ENCODE data around the gene BRSK2. TPM values are rescaled to one million over a fixed set of nuclear protein-coding genes. Genes with fewer than 3 reads are reported as not detected.
A peak's percentile ranks its signal among the peaks of the same experiment; 100 is the strongest.
"Not testable (repeated sequence)": the region's sequence is repeated elsewhere in the genome, so short reads cannot be mapped to it uniquely, and the experiment has no call there.

BRSK2 gene
- under 1 TPM; 0.35 to 0.47 TPM for total RNA-seq
- polyA plus RNA-seq: under 1 TPM; 0.18 to 0.30 TPM

DNA sequence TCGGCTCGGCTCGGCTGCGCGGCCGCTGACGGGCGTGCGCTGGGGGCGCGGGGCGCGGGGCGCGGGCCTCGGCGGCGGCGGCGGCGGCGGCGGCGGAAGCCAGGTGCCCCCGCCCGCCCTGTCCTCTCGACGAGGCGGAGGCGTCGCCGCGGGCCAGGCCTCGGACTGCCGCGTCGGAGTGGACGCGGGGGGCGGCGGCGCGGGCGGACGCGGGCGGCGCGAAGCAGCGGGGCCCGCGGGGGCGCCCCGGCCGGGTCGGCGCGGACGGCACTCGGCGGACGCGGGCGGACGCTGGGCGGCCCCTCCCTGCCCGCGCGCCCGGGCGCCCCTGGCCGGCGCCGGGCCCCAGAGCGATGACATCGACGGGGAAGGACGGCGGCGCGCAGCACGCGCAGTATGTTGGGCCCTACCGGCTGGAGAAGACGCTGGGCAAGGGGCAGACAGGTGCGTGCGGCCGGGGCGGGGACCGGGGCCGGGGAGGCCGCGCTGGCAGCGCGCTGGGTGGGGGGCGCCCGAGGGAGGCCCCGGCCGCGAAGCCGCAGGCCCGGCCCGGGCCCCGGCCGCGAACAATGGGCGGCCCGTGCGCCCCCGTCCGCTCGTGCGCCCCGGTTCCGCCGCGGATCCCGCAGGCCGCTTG lies at the start of gene BRSK2:
TSS of gene BRSK2 (plus strand) at position 3 of the 637 bp plus-strand sequence. CDS start at position 354, 351 bp downstream.
- CTCF ChIA-PET (ENCODE audit: partially characterized antibody): interaction anchor here (0.9 kb wide), 1 partner anchor 9 kb away, joined by 3 read pairs; no protein-coding TSS in a partner anchor

DNA sequence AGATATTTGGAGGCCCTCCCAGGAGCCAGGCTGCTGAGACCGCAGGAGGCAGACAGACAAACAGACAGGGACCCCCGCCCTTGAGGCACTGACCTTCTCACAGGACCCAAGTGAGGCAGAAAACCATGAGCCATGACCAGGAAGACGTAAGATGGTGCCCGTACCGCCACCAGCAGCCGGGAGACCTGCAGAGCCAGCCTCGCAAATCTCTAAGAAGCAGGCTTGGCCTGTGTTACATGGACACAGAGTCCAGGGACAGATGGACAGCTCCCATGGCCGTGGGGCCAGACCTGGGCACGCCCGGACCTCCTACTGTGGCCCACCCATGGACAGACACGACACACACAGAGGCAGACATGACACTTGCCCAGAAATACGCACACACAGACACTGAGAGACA lies 49.6 kb upstream of the BRSK2 start:
- no peak overlapping the region for H3K27ac Mint-ChIP-seq
- H3K36me3 ChIP-seq (ENCODE audit: insufficient read depth, low read length): no peaks in the 10 kb centered on the region
- intact Hi-C loops (cut with micrococcal nuclease): no loop called here
- H3K36me3 Mint-ChIP-seq: peaks cover 0 to 8% of the 10 kb centered on the region in 2 donors
- ChIA-PET POLR2A (ENCODE audit: partially characterized antibody) (no interaction called here), CTCF (ENCODE audit: partially characterized antibody) (no interaction called here)
- peaks cover 7 to 9% (median 9%) of the 10 kb centered on the region in 4 donors for H3K4me1 Mint-ChIP-seq
- H3K4me1 ChIP-seq (ENCODE audit: insufficient read depth, low read length): peaks cover 9% of the 10 kb centered on the region
- no peaks in the 10 kb centered on the region for H3K9me3 ChIP-seq (ENCODE audit: control insufficient read depth in 1 of 2, low read length in 2 of 2)
- H3K27me3 Mint-ChIP-seq: peaks cover 0 to 3% of the 10 kb centered on the region in 2 donors
- peaks cover 0 to 10% (median 6%) of the 10 kb centered on the region in 8 donors for H3K9me3 Mint-ChIP-seq
- no peak overlapping the region for H3K4me3 Mint-ChIP-seq
- H3K4me3 ChIP-seq (ENCODE audit: low read length in 2 of 2): no peak overlapping the region
- no peak overlapping the region for H3K27ac ChIP-seq (ENCODE audit: low read depth, low read length)
- no peaks in the 10 kb centered on the region for H3K27me3 ChIP-seq (ENCODE audit: insufficient read depth, low read length)
- DNase-seq: peak in 1 of 5 donors; percentile 15

More for the DNA sequence above, at the start of gene BRSK2:
- intact Hi-C loops (cut with micrococcal nuclease): loop anchor here (1.0 to 5.0 kb wide), 3 partner anchors 81 to 693 kb away; partner anchors contain the start of genes DEAF1, TMEM80 and TOLLIP
- POLR2A ChIA-PET (ENCODE audit: partially characterized antibody): interaction anchor here (1.9 to 3.4 kb wide), 2 partner anchors 80 to 127 kb away, joined by 12 to 21 read pairs; partner anchors contain the start of gene TOLLIP
- Mint-ChIP-seq H3K4me1 (peaks cover 6 to 24% (median 10%) of the 10 kb centered on the region in 4 donors), H3K36me3 (no peaks in the 10 kb centered on the region), H3K9me3 (peaks cover 0 to 2% (median 0%) of the 10 kb centered on the region in 8 donors), H3K27ac (peak within 1 kb of the TSS in 4 of 7 donors; percentile 18 to 59 (median 46)), H3K27me3 (peaks cover 13 to 20% of the 10 kb centered on the region in 2 donors), H3K4me3 (peak within 1 kb of the TSS; percentile 61 to 86 (median 80))
- no peak for DNase-seq
- Histone ChIP-seq H3K27me3 (ENCODE audit: insufficient read depth, low read length) (peaks cover 8% of the 10 kb centered on the region), H3K4me1 (ENCODE audit: insufficient read depth, low read length) (peaks cover 9% of the 10 kb centered on the region), H3K9me3 (ENCODE audit: control insufficient read depth in 1 of 2, low read length in 2 of 2) (no peaks in the 10 kb centered on the region), H3K27ac (ENCODE audit: low read depth, low read length) (peak within 1 kb of the TSS; percentile 61), H3K36me3 (ENCODE audit: insufficient read depth, low read length) (no peaks in the 10 kb centered on the region), H3K4me3 (ENCODE audit: low read length in 2 of 2) (peak within 1 kb of the TSS in 1 of 2 donors; percentile 58)

- peaks cover 0 to 10% (median 6%) of the 10 kb centered on the region in 8 donors for H3K9me3 Mint-ChIP-seq
- H3K4me1 ChIP-seq (ENCODE audit: insufficient read depth, low read length); H3K27me3 ChIP-seq (ENCODE audit: insufficient read depth, low read length); DNase-seq; H3K4me3 Mint-ChIP-seq; POLR2A ChIA-PET (ENCODE audit: partially characterized antibody); CTCF ChIA-PET (ENCODE audit: partially characterized antibody); intact Hi-C loops (cut with micrococcal nuclease); H3K4me3 ChIP-seq (ENCODE audit: low read length in 2 of 2); H3K27ac Mint-ChIP-seq; H3K36me3 Mint-ChIP-seq; H3K36me3 ChIP-seq (ENCODE audit: insufficient read depth, low read length); H3K9me3 ChIP-seq (ENCODE audit: control insufficient read depth in 1 of 2, low read length in 2 of 2); H3K27ac ChIP-seq (ENCODE audit: low read depth, low read length); H3K4me1 Mint-ChIP-seq; H3K27me3 Mint-ChIP-seq: not testable (repeated sequence)
Measured at GRCh38 chr11:1341226-1341625, 48.5 kb upstream of the BRSK2 start.

- no peak overlapping the region for H3K4me3 Mint-ChIP-seq
- no peak overlapping the region for H3K27ac Mint-ChIP-seq
- intact Hi-C loops (cut with micrococcal nuclease): no loop called here
- peaks cover 0 to 3% of the 10 kb centered on the region in 2 donors for H3K27me3 Mint-ChIP-seq
- peaks cover 0 to 4% (median 3%) of the 10 kb centered on the region in 4 donors for H3K4me1 Mint-ChIP-seq
- ChIA-PET POLR2A (ENCODE audit: partially characterized antibody) (no interaction called here), CTCF (ENCODE audit: partially characterized antibody) (no interaction called here)
- H3K4me1 ChIP-seq (ENCODE audit: insufficient read depth, low read length): no peaks in the 10 kb centered on the region
- H3K9me3 ChIP-seq (ENCODE audit: control insufficient read depth in 1 of 2, low read length in 2 of 2): no peaks in the 10 kb centered on the region
- H3K27me3 ChIP-seq (ENCODE audit: insufficient read depth, low read length): no peaks in the 10 kb centered on the region
- peaks cover 0 to 4% of the 10 kb centered on the region in 2 donors for H3K36me3 Mint-ChIP-seq
- no peak overlapping the region for H3K27ac ChIP-seq (ENCODE audit: low read depth, low read length)
- DNase-seq: no peak
- no peak overlapping the region for H3K4me3 ChIP-seq (ENCODE audit: low read length in 2 of 2)
- no peaks in the 10 kb centered on the region for H3K36me3 ChIP-seq (ENCODE audit: insufficient read depth, low read length)
- H3K9me3 Mint-ChIP-seq: peaks cover 0 to 10% (median 6%) of the 10 kb centered on the region in 8 donors
Measured at GRCh38 chr11:1341928-1342524, 47.7 kb upstream of the BRSK2 start.

- Histone ChIP-seq H3K27me3 (ENCODE audit: insufficient read depth, low read length) (no peaks in the 10 kb centered on the region), H3K9me3 (ENCODE audit: control insufficient read depth in 1 of 2, low read length in 2 of 2) (no peaks in the 10 kb centered on the region), H3K36me3 (ENCODE audit: insufficient read depth, low read length) (no peaks in the 10 kb centered on the region), H3K4me1 (ENCODE audit: insufficient read depth, low read length) (no peaks in the 10 kb centered on the region), H3K27ac (ENCODE audit: low read depth, low read length) (no peak overlapping the region), H3K4me3 (ENCODE audit: low read length in 2 of 2) (no peak overlapping the region)
- POLR2A ChIA-PET (ENCODE audit: partially characterized antibody): no interaction called here
- CTCF ChIA-PET (ENCODE audit: partially characterized antibody): no interaction called here
- H3K27ac Mint-ChIP-seq: no peak overlapping the region
- DNase-seq: no peak
- H3K9me3 Mint-ChIP-seq: peaks cover 0 to 7% (median 3%) of the 10 kb centered on the region in 8 donors
- H3K4me3 Mint-ChIP-seq: no peak overlapping the region
- H3K36me3 Mint-ChIP-seq: peaks cover 0 to 4% of the 10 kb centered on the region in 2 donors
- peaks cover 0 to 3% (median under 1%) of the 10 kb centered on the region in 4 donors for H3K4me1 Mint-ChIP-seq
- H3K27me3 Mint-ChIP-seq: peaks cover 0 to 3% of the 10 kb centered on the region in 2 donors
- intact Hi-C loops (cut with micrococcal nuclease): no loop called here
Measured at GRCh38 chr11:1342946-1343345, 46.8 kb upstream of the BRSK2 start.

DNA sequence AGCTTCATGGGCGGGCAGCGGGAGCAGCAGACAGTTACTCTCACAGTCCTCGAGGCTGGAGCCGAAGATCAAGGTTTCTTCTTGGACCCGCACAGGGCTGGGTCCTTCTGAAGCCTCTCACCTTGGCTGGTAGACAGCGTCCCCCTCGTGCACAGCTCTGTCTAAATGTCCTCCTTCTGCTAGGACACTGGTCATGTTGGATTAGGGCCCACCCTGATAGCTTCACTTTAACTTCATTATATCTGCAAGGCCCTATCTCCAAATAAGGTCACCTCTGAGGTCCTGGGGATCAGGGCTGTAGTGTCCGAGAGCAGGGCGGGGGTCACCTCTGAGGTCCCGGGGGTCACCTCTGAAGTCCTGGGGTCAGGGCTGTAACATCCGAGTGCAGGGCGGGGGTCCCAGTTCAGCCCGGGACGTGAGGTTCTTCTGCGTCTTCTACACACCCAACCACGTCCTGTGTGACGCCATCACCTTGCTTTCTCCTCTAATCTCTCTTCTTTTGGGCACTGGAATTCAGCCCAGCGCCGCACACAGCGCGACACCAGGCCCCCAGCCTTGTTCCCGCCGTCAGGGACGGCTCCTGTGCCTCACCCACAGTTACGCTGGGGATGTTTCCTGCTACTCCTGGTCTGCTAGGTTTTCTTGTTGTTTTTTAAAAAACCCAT lies 46.2 kb upstream of the BRSK2 start:
- no peak overlapping the region for H3K27ac ChIP-seq (ENCODE audit: low read depth, low read length)
- no peak overlapping the region for H3K27ac Mint-ChIP-seq
- no peak overlapping the region for H3K4me3 Mint-ChIP-seq
- no peaks in the 10 kb centered on the region for H3K27me3 ChIP-seq (ENCODE audit: insufficient read depth, low read length)
- H3K36me3 ChIP-seq (ENCODE audit: insufficient read depth, low read length): no peaks in the 10 kb centered on the region
- no peaks in the 10 kb centered on the region for H3K4me1 ChIP-seq (ENCODE audit: insufficient read depth, low read length)
- no peak for DNase-seq
- ChIA-PET POLR2A (ENCODE audit: partially characterized antibody) (no interaction called here), CTCF (ENCODE audit: partially characterized antibody) (no interaction called here)
- peaks cover 0 to 3% (median 0%) of the 10 kb centered on the region in 4 donors for H3K4me1 Mint-ChIP-seq
- H3K36me3 Mint-ChIP-seq: no peaks in the 10 kb centered on the region
- peaks cover 0 to under 1% (median under 1%) of the 10 kb centered on the region in 8 donors for H3K9me3 Mint-ChIP-seq
- intact Hi-C loops (cut with micrococcal nuclease): no loop called here
- H3K27me3 Mint-ChIP-seq: no peaks in the 10 kb centered on the region
- no peak overlapping the region for H3K4me3 ChIP-seq (ENCODE audit: low read length in 2 of 2)
- no peaks in the 10 kb centered on the region for H3K9me3 ChIP-seq (ENCODE audit: control insufficient read depth in 1 of 2, low read length in 2 of 2)

DNA sequence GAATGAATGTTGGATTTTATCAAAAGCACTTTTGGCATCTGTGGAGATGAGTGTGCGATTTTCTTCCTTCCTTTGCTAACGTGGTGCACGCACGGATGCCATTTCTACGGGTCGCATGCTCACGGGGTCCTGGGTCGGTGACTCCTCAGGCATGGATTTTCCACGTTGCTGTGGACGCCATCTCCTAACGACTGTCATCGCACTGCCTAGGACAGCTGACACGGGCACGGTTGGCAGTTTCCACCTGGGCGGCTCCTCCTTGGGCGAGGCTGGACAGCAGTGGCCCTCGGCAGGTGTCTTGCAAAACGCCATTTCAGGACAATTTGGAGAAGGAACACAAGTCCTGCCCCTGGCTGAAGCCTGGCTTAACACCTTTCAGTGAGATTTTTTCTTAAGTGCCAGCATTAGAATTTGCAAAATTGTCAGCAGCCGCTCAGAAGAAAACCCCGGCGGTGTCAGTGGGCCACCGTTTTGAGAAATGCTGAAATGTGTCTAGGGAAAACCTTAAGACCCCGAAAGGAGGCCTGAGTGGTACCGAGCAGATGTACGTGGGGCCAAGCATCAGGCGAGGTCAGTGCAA lies 45.6 kb upstream of the BRSK2 start:
- Mint-ChIP-seq H3K9me3 (no peaks in the 10 kb centered on the region), H3K27ac (peak overlapping the region in 1 of 7 donors; percentile 59), H3K4me1 (peaks cover 0 to 3% (median 0%) of the 10 kb centered on the region in 4 donors), H3K27me3 (no peaks in the 10 kb centered on the region), H3K36me3 (no peaks in the 10 kb centered on the region), H3K4me3 (no peak overlapping the region)
- POLR2A ChIA-PET (ENCODE audit: partially characterized antibody): no interaction called here
- no peaks in the 10 kb centered on the region for H3K27me3 ChIP-seq (ENCODE audit: insufficient read depth, low read length)
- no peaks in the 10 kb centered on the region for H3K4me1 ChIP-seq (ENCODE audit: insufficient read depth, low read length)
- intact Hi-C loops (cut with micrococcal nuclease): no loop called here
- no peak overlapping the region for H3K27ac ChIP-seq (ENCODE audit: low read depth, low read length)
- no peaks in the 10 kb centered on the region for H3K36me3 ChIP-seq (ENCODE audit: insufficient read depth, low read length)
- no peaks in the 10 kb centered on the region for H3K9me3 ChIP-seq (ENCODE audit: control insufficient read depth in 1 of 2, low read length in 2 of 2)
- CTCF ChIA-PET (ENCODE audit: partially characterized antibody): no interaction called here
- H3K4me3 ChIP-seq (ENCODE audit: low read length in 2 of 2): no peak overlapping the region
- no peak for DNase-seq
